Caki2 (cell line): ENCODE data around the gene CTXN2. TPM values are rescaled to one million over a fixed set of nuclear protein-coding genes. Genes with fewer than 3 reads are reported as not detected.
A peak's percentile ranks its signal among the peaks of the same experiment; 100 is the strongest.

Experiments used
- DNase-seq: peaks from one replicate; pipeline ENCODE4 v3.0.0-alpha.2; 2015; ENCODE audit warnings: low read depth
- in situ Hi-C: cut with HindIII; loops from 2 replicates; pipeline ENCODE4 v1.10.0; 2016; ENCODE audit warnings: low sequenced_read_pairs, low pct_unique_long_range_greater_than_20kb, mixed read lengths
- total RNA-seq: library from RNA; depleted of rRNA; stranded (reverse); fragments of >200 nt; shearing (Covaris generic); gene quantifications from 2 replicates; pipeline ENCODE4 v1.2.3, GENCODE V29; 2014; ENCODE audit warnings: low replicate concordance; rRNA removed

The CTXN2 gene
- total RNA-seq, 1 experiment from 2014 or later = not detected

GRCh38 chr15:48202068-48202467 lies 10.6 kb downstream of the CTXN2 start:
- no peak for DNase-seq
- in situ Hi-C loops = no loop called here

GRCh38 chr15:48205981-48206380 lies 14.5 kb downstream of the CTXN2 start, which contains the start of gene SLC12A1:
Gene SLC12A1 (plus strand): TSS chr15:48206302. CDS start chr15:48207720, 1,418 bp downstream.
- DNase-seq = no peak
- in situ Hi-C loops = no loop called here

GRCh38 chr15:48221261-48221660 lies 29.8 kb downstream of the CTXN2 start:
- in situ Hi-C loops = no loop called here
- no peak for DNase-seq

GRCh38 chr15:48221885-48222284 lies 30.4 kb downstream of the CTXN2 start:
- no peak for DNase-seq
- in situ Hi-C loops = no loop called here

GRCh38 chr15:48222627-48223026 lies 31.2 kb downstream of the CTXN2 start:
- DNase-seq = no peak

GRCh38 chr15:48225771-48226170 lies 34.3 kb downstream of the CTXN2 start:
- peak; percentile 2 for DNase-seq
- in situ Hi-C loops = no loop called here

More at GRCh38 chr15:48222627-48223026, 31.2 kb downstream of the CTXN2 start:
- in situ Hi-C loops = no loop called here

- DNase-seq = no peak
- in situ Hi-C loops = no loop called here
Measured at GRCh38 chr15:48230498-48230897, 39.0 kb downstream of the CTXN2 start.

GRCh38 chr15:48233246-48233645 lies 41.8 kb downstream of the CTXN2 start:
- in situ Hi-C loops = no loop called here

GRCh38 chr15:48239334-48239733 lies 47.9 kb downstream of the CTXN2 start:
- in situ Hi-C loops = no loop called here
- DNase-seq = no peak

More at GRCh38 chr15:48233246-48233645, 41.8 kb downstream of the CTXN2 start:
- no peak for DNase-seq

GRCh38 chr15:48242015-48242414 lies 50.5 kb downstream of the CTXN2 start:
- DNase-seq = no peak
- in situ Hi-C loops = no loop called here

GRCh38 chr15:48242535-48242934 lies 51.1 kb downstream of the CTXN2 start:
- no peak for DNase-seq
- in situ Hi-C loops = no loop called here

- DNase-seq = no peak
- in situ Hi-C loops = no loop called here
Measured at GRCh38 chr15:48244921-48245320, 53.5 kb downstream of the CTXN2 start.

GRCh38 chr15:48248414-48248813 lies 56.9 kb downstream of the CTXN2 start:
- no peak for DNase-seq
- in situ Hi-C loops = no loop called here

- in situ Hi-C loops = no loop called here
- peak; percentile 47 for DNase-seq
Measured at GRCh38 chr15:48250640-48251076, 59.2 kb downstream of the CTXN2 start.

GRCh38 chr15:48253172-48253571 lies 61.7 kb downstream of the CTXN2 start:
- in situ Hi-C loops = no loop called here
- no peak for DNase-seq

Other genes starting within 250 kb of the CTXN2 start
- gene SLC24A5, start 70.7 kb upstream of the CTXN2 start, total RNA-seq = not detected in 2 replicates
- 21.8 and 36.1 TPM in 2 replicates for gene MYEF2, start 13.4 kb upstream of the CTXN2 start, total RNA-seq
- not detected in 2 replicates for gene SLC12A1, start 14.6 kb downstream of the CTXN2 start, total RNA-seq
- gene DUT, start 139.8 kb downstream of the CTXN2 start, total RNA-seq = 131 and 141 TPM in 2 replicates